Stimulated activated CD8-positive, alpha-beta memory T cell treated with anti-CD3 and anti-CD28 coated beads, Interleukin-7, amount 100 ng/mL, for 24 hours (primary cell): ENCODE measurements around the gene ARSG.
"Not testable (repeated sequence)": the region's sequence is repeated elsewhere in the genome, so short reads cannot be mapped to it uniquely, and the experiment has no call there.

Source experiments
- DNase-seq: peaks from one replicate; pipeline ENCODE4 v3.0.0-alpha.2; 2020; ENCODE audit warnings: low read depth

Gene ARSG

DNA sequence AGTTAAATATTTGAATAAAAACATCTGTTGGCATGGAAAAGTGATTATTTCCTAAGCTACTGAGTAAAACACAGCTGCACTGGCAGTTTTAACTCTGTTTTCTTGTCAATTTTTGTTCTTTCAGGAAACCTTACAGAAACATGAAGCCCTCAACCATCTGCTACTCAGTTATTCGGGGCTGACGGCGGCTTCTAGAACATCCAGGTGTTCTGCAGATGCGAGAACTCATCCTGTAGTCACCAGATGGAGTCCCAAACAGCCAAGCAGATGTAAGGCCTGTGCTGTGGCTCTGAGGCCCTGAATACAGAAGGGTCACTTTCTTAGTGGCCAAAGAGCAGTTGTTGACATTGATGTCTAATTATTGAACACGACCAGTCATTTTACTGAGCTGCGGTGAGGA, 15.5 kb downstream of the ARSG start:
- no peak for DNase-seq

DNA sequence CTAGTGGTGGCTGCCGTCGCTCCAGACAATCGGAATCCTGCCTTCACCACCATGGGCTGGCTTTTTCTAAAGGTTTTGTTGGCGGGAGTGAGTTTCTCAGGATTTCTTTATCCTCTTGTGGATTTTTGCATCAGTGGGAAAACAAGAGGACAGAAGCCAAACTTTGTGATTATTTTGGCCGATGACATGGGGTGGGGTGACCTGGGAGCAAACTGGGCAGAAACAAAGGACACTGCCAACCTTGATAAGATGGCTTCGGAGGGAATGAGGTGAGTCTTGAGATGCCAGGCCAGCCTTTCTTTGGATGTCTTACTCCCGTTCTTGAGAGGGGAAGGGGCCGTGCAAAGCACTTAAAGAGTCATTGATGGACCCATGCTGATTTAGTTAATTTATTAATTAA, 16.1 kb downstream of the ARSG start:
- DNase-seq = no peak

GRCh38 chr17:68308486-68308885, 17.2 kb downstream of the ARSG start:
- DNase-seq = not testable (repeated sequence)

- DNase-seq = not testable (repeated sequence)
These were observed 17.9 kb downstream of the ARSG start for GRCh38 chr17:68309066-68309670.

DNA sequence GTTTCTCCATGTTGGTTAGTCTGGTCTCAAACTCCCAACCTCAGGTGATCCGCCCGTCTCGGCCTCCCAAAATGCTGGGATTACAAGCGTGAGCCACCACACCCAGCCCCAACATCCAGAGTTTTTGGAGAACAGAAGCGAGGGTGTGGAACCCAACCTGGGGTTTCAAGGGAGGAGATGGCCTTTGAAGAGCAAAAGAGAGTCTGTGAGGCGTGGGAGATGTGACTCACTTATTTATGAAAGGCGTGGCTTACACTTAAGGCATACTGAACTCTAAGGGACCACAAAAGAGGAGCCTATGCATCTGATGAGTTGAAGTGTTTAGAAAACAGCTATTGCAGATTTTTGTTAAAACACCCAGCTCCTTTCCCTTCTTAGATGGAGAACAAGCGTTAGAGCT, 18.9 kb downstream of the ARSG start:
- DNase-seq = no peak

DNA sequence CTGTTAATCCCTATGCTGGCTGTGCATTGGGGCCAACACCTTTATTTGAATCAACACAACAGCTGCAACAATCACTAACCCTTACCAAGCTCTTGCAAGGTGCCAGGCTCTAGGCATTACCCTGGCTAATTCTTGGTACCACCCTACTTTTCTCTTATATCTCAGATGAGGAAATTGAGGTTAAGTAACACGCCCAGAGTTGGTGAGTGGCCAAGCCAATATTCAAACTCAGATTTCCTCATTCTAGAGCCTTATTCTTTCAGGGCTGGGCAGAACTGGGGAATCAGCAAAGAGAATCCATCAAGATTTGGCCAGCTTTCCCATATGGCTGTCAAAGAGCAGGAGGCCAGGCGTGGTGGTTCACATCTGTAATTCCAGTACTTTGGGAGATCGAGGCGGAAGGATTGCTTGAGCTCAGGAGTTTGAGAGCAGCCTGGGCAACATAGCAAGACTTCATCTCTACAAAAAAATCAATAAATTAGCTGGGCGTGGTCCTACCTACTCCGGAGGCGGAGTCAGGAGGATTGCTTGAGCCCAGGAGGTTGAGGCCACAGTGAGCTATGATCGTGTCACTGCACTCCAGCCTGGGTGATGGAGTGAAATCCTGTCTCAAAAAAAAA, 23.7 kb downstream of the ARSG start:
- DNase-seq = no peak

DNA sequence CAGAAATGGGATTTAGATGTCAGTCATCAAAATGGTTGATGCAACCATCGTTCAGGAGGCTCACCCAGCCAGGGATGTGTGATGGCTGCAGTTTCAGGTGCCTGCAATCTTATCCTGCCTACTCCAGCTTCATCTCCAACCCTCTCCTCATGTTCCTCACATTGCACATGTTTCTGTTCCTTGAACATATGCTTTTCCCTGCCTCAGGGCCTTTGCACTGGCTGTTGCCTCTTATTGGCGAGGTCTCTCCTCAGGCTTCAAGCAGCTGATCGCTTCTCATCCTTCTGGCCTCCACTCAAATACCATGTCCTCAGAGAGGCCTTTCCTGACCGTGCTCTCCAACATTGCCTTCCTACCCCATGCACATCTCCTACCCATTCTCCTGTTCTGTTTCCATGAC, 24.6 kb downstream of the ARSG start:
- no peak for DNase-seq

GRCh38 chr17:68317458-68317857, 26.2 kb downstream of the ARSG start:
- DNase-seq = no peak

DNA sequence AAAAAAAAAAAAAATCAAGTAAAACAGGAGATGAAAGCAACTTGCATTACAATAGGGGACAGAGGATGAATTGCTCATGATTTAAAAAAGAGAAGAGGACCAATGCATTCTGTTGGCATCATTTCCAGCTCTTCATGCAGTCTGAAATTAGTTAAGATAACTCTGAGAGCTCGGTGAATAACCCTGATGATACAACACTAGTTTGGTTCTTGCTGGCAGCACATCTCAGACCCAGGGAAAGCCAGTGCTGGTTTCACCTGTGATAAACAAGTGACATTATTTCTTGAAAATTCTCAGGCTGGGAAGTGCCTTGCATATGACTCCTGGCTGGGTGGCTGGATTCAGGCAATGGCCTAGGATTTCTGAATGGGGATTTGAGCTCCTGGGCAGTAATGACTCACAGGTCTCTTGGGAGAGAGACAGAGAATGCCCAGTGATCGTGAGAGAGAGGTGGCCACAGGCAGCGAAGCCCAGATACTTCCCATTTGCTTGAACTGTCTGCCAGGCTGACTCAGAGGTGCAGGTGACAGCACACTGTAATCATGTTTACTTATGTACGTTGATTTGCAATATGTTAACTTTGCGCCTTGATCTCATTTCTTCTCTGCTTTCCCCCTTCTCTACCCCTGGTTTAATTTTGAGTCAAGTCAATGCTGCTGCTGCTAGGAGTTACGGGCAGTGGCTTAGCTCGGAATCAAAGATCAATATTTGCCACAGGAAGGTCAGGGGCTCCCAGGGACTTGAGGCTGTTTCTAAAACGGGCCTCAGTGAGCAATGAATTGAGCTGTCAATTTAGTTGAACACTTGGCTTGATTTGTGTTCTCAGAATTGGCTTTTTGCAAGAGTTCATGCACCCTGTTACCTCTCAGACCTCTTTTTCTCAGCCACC, 27.1 kb downstream of the ARSG start:
- no peak for DNase-seq

GRCh38 chr17:68319410-68320162, 28.3 kb downstream of the ARSG start:
- no peak for DNase-seq

GRCh38 chr17:68320311-68320865, 29.1 kb downstream of the ARSG start:
- no peak for DNase-seq

- no peak for DNase-seq
These were observed 29.8 kb downstream of the ARSG start for GRCh38 chr17:68320943-68321555.

DNA sequence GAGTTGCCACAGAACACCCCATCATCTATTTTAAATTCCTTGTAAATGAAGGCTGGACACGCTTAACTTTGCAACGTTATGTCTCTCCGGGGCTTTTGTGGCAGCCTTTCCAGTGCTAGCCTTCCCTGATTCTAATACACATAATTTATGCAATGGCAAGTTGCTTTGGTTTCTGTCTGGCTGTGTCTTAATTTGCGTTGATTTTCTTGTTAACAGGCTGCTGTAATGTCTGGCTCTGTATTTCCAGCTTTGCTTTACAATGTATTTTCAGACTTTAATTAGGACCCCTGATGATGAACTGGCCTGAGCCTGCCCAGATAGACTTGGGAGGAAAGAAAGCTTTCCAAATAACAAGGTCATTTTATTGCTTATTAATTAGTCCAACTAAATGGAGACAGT, 30.3 kb downstream of the ARSG start:
- DNase-seq = no peak

- DNase-seq = no peak
These were observed 31.3 kb downstream of the ARSG start for GRCh38 chr17:68322630-68323029.

GRCh38 chr17:68324114-68324513, 32.8 kb downstream of the ARSG start:
- DNase-seq = no peak

- no peak for DNase-seq
These were observed 33.5 kb downstream of the ARSG start for GRCh38 chr17:68324654-68325336.

DNA sequence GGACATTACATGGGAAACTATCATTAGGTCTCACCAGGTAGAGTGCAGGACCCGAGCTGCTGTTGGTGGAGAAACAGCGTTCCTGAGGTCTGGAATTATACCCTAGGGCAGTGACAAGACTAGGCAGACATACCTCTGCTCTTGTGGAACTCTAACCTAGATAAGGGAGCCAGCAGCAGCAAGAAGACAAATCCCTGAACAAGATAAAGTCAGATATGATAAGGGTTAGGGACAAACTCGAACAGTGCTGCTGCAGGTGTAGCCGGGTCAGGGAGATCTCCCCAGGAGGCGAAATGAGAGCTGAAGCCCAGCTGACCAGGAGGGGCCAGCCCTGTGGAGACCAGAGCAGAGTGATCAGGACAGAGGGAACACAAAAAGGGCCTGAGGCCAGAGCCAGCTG, 34.7 kb downstream of the ARSG start:
- no peak for DNase-seq

DNA sequence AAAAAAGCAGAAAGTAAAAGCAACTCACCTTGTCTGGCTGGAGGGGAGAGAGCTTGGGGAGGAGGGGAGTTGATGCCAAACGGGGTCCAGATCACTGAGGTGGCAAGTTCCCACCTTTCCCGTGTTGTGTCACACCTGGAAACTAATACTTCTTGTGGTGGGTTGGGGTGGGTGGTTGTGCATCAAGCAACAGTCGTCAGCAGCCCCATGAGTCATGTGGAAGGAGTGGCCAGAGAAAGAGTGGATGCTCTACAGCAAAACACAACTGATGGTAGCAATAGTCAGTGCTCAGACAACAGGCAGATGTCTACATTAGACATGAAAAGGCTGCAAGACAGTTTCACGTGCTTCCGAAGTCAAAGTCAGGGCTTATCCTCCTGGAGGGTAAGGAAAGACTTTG, 35.4 kb downstream of the ARSG start:
- DNase-seq = no peak

- DNase-seq = no peak
These were observed 36.7 kb downstream of the ARSG start for GRCh38 chr17:68327823-68328557.

- DNase-seq = no peak
These were observed 37.4 kb downstream of the ARSG start for GRCh38 chr17:68328676-68329075.
